Heart left ventricle (tissue), 16 donors: ENCODE results near the gene DRGX. TPM values are rescaled to one million over a fixed set of nuclear protein-coding genes. Genes with fewer than 3 reads are reported as not detected.

Experiments
- ATAC-seq, 4 donors: fragments of 200-7000 bp; cut with Tn5 transposase; one replicate each; pipeline ENCODE4 v1.9.1; 2020 to 2022; ENCODE audit warnings: moderate library complexity in 4 of 4, mild to moderate bottlenecking in 3 of 4, moderate number of reproducible peaks in 1 of 4
- DNase-seq, 5 donors: peaks; one replicate each; pipeline ENCODE4 v3.0.0-alpha.2; 2020
- H3K27ac ChIP-seq, 12 donors: fragments of 200-600 bp; sonication (generic) in 4 of 12; one replicate each; pipeline versions ENCODE4 v1.5.0 to v1.8.0; 2016 to 2022; ENCODE audit warnings: mild to moderate bottlenecking in 2 of 12
- H3K27me3 ChIP-seq, 9 donors: fragments of 200-600 bp; sonication (generic) in 2 of 9; one replicate each; pipeline versions ENCODE4 v1.5.1 to v1.8.0; 2016 to 2022; ENCODE audit warnings: mild to moderate bottlenecking in 3 of 9
- H3K36me3 ChIP-seq, 9 donors: fragments of 200-600 bp; sonication (generic) in 2 of 9; one replicate each; pipeline versions ENCODE4 v1.5.0 to v1.8.0; 2018 to 2022; ENCODE audit warnings: mild to moderate bottlenecking in 2 of 9
- H3K4me1 ChIP-seq, 12 donors: fragments of 200-600 bp; sonication (generic) in 4 of 12; one replicate each; pipeline versions ENCODE4 v1.5.0 to v1.8.0; 2016 to 2022; ENCODE audit warnings: mild to moderate bottlenecking in 3 of 12
- H3K4me3 ChIP-seq, 12 donors: fragments of 200-600 bp; sonication (generic) in 4 of 12; one replicate each; pipeline versions ENCODE4 v1.5.0 to v1.8.0; 2017 to 2022; ENCODE audit warnings: mild to moderate bottlenecking in 9 of 12, moderate library complexity in 4 of 12
- H3K9me3 ChIP-seq, 12 donors: fragments of 200-600 bp; sonication (generic) in 4 of 12; one replicate each; pipeline versions ENCODE4 v1.5.0 to v1.8.0; 2016 to 2022; ENCODE audit warnings: mild to moderate bottlenecking in 1 of 12
- CTCF ChIP-seq, 12 donors: fragments of 200-600 bp; sonication (generic) in 4 of 12; IDR thresholded peaks; one replicate each; pipeline versions ENCODE4 v1.5.0 to v1.8.0; 2018 to 2022; ENCODE audit warnings: antibody characterized with exemption in 12 of 12, mild to moderate bottlenecking in 5 of 12
- POLR2A ChIP-seq, 2 donors: fragments of 450-650 bp; IDR thresholded peaks; one replicate each; pipeline ENCODE4 v1.6.1; 2017; ENCODE audit warnings: antibody characterized with exemption in 2 of 2, mild to moderate bottlenecking in 2 of 2, moderate library complexity in 2 of 2
- WGBS, 4 donors: extraction: QIAGEN DNeasy Blood & Tissue Kit in 2 of 4; methylation state at CpG; one replicate each; pipeline versions ENCODE4 v1.1.5 to v1.1.7; 2013 to 2018; 5-methylcytosine and 5-hydroxymethylcytosine counted together
- intact Hi-C, 10 donors: fragments of 100-400 bp; cut with DNase I; formaldehyde crosslinking; loops; one replicate each; pipeline versions ENCODE4 v1.11.1 to v1.14.2; 2022
- polyA plus RNA-seq, 2 donors: library from polyadenylated mRNA; stranded (reverse); fragments of 200-250 nt; gene quantifications; one replicate each; pipeline ENCODE4 v1.2.3, GENCODE V29; 2013
- total RNA-seq, 9 donors: library from RNA; depleted of rRNA in 2 of 9; stranded (reverse); fragments of >200 nt in 2 of 9; fragmentation: NEBNext Ultra II Directional in 3 of 9; extraction: Animal tissue kit (Norgen Biotek cat#: 25700) in 3 of 9; gene quantifications; one replicate each; pipeline versions ENCODE4 v1.1.0 to v1.2.4, GENCODE V29; 2016 to 2023
- donor health status: ischemic (EF 13 %, LVEDD 7.1; RV severe dilation, severe dysfunction).
- donor health status: healthy with polysubstance abuse.
- donor health status: DM: no; HTN: yes; CAD: no.
- donor health status: DM: no; HTN: no; CAD: no.
- donor health status: ischemic (EF 25% LVEDD 6.9; RV normal size, moderate dysfunction).
- donor health status: ischemic (EF 25% LVEDD 5.7; RV mildly dilated, moderate dysfunction).
- donor health status: healthy.
- donor health status: DM: yes; HTN: yes; CAD: no.
- donor health status: ischemic (EF 35%, LVEDD 5.7; RV mildly dilated, moderate dysfunction).
- donor health status: nonischemic (EF 11% LVEDD 7.7; RV severe dilation, severe dysfunction).
- donor health status: DM: yes; HTN: yes; CAD: no.
- donor health status: PGD.
- donor health status: ischemic (EF 29% LVEDD 5.4; RV normal size, mild dysfunction).
- donor health status: nonischemic (EF 23%, LVEDD 6.1; RV moderate dilation, normal function).

Gene DRGX
- total and polyA plus RNA-seq, 11 donors, result not detected

GRCh38 chr10:49382826-49383225, 13.1 kb downstream of the DRGX start:
- TF ChIP-seq CTCF (IDR thresholded peaks at IDR 0.05), result no peak
- TF ChIP-seq POLR2A (IDR thresholded peaks at IDR 0.05), result no peak
- Histone ChIP-seq H3K27ac (no peak overlapping the region), H3K27me3 (peaks cover 0 to 23% (median 0%) of the 10 kb centered on the region in 9 donors), H3K4me1 (no peaks in the 10 kb centered on the region), H3K9me3 (no peaks in the 10 kb centered on the region), H3K36me3 (no peaks in the 10 kb centered on the region), H3K4me3 (no peak overlapping the region)
- ATAC-seq, result no peak
- no peak for DNase-seq
- intact Hi-C loops, result no loop called here
- WGBS, 4 donors, result 92 to 96% (median 93%) methylated on average over 5 of the region's 5 CpGs

- DNase-seq, result no peak
- no peak overlapping the region for H3K4me3 ChIP-seq
- no peaks in the 10 kb centered on the region for H3K9me3 ChIP-seq
- no peak for ATAC-seq
- no peaks in the 10 kb centered on the region for H3K4me1 ChIP-seq
- no peak overlapping the region for H3K27ac ChIP-seq
- WGBS, 4 donors, result 75 to 86% (median 84%) methylated on average over 2 to 3 of the region's 3 CpGs
- intact Hi-C loops, result no loop called here
- H3K27me3 ChIP-seq, result peaks cover 0 to 23% (median 0%) of the 10 kb centered on the region in 9 donors
- TF ChIP-seq POLR2A (IDR thresholded peaks at IDR 0.05) (no peak), CTCF (IDR thresholded peaks at IDR 0.05) (no peak)
- no peaks in the 10 kb centered on the region for H3K36me3 ChIP-seq
These were observed 13.7 kb downstream of the DRGX start for GRCh38 chr10:49382226-49382625.

DNA sequence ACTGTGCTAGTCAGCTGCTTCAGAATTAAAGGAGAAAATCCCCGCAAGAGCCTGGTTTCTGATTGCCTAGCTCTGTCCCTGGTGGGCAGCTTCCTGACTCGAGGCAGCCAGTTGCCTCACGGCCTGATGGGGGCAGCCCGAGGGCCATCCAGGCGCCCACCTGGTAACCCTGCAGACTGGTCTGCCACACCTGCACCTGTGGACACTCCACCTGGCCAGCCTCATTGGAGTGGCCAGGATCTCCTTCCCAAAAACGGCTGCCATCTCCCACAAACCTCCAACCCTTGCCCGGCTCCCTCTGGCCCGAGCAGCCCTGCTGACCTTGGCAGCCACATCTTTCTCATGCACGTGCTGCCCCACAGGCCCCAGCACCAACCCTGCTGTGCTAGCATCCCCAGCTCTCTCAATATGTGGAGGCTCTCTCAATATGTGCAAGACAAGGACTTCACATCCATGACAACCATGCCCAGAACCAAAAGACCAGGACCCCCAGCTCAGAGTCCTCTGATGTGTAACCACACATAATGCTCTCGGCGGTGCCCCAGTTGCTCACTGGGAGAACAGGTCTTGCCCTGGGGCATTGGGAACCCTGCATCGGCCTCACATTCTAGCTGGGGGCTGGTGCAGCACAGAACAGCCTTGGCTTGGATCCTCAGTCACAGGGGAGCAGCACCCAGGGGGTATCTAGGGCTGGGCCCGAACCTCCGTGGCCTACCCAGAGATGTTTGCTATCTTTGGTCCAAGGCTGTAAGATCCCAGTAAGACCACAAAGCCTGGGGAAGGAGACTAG, 14.6 kb downstream of the DRGX start:
- no peaks in the 10 kb centered on the region for H3K9me3 ChIP-seq
- no peaks in the 10 kb centered on the region for H3K4me1 ChIP-seq
- no peaks in the 10 kb centered on the region for H3K36me3 ChIP-seq
- H3K27ac ChIP-seq, result no peak overlapping the region
- intact Hi-C loops, result no loop called here
- ATAC-seq (no peak), DNase-seq (no peak)
- peaks cover 0 to 18% (median 0%) of the 10 kb centered on the region in 9 donors for H3K27me3 ChIP-seq
- WGBS, 4 donors, result 81 to 85% (median 83%) methylated on average over 10 to 14 of the region's 14 CpGs
- H3K4me3 ChIP-seq, result no peak overlapping the region
- TF ChIP-seq CTCF (IDR thresholded peaks at IDR 0.05), result no peak
- TF ChIP-seq POLR2A (IDR thresholded peaks at IDR 0.05), result no peak

GRCh38 chr10:49379596-49380410, 16.1 kb downstream of the DRGX start:
- DNase-seq (no peak), ATAC-seq (peak in 2 of 4 donors; percentile 35 to 68)
- H3K4me3 ChIP-seq, result no peak overlapping the region
- WGBS, 4 donors, result 58 to 67% (median 65%) methylated on average over 8 to 13 of the region's 13 CpGs
- H3K9me3 ChIP-seq, result no peaks in the 10 kb centered on the region
- peaks cover 0 to 12% (median 0%) of the 10 kb centered on the region in 9 donors for H3K27me3 ChIP-seq
- H3K4me1 ChIP-seq, result peaks cover 0 to 4% (median 0%) of the 10 kb centered on the region in 12 donors
- intact Hi-C loops, result no loop called here
- no peaks in the 10 kb centered on the region for H3K36me3 ChIP-seq
- H3K27ac ChIP-seq, result no peak overlapping the region
- peak in 8 of 12 donors; percentile 7 to 38 (median 18) for TF ChIP-seq CTCF (IDR thresholded peaks at IDR 0.05)
- no peak for TF ChIP-seq POLR2A (IDR thresholded peaks at IDR 0.05)
